WTC11 (cell line): ENCODE measurements around the gene SPOCK1.

ENCODE experiments used
- AFF4 ChIP-seq: sonication (generic); formaldehyde crosslinking; IDR thresholded peaks from 2 replicates; pipeline ENCODE4 v1.8.1; 2023; ENCODE audit warnings: mild to moderate bottlenecking, missing genetic modification reagents, borderline replicate concordance
- SOX15 ChIP-seq: fragments of 250-450 bp; sonication (Bioruptor Pico); IDR thresholded peaks from 2 replicates; pipeline ENCODE4 v1.9.0; 2021; ENCODE audit warnings: mild to moderate bottlenecking

- no peak for TF ChIP-seq AFF4
- TF ChIP-seq SOX15 (CRISPR knock-in tag): no peak
Observed at GRCh38 chr5:137126829-137127228, 372.3 kb downstream of the SPOCK1 start.
